ENCODE measurements around the gene EHBP1L1.

DNA sequence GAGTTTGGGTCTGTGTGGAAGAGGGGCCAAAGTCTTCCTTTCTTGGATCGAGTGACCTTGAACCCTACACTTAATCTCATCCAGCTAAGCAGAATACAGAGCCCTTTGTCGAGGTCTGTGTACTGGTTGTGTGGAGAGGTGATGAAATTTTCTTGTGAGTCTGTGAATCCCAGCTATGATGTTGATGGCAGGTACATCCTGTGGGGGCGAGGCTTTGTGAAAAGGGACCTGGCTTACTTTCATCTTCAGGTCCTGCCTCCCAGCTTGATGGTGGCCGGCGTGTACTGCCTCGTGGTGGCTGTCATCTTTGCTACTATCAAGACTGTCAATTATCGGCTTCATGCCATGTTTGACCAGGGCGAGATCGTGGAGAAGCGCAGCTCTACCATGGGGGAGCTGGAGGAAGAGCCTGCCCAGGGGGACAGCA is 40.7 kb downstream of the EHBP1L1 start:
- TF ChIP-seq POLR2AphosphoS5 (IDR thresholded peaks at IDR 0.05) (no peak), EP300 (conservative IDR thresholded peaks at IDR 0.05; ENCODE audit: poor library complexity, severe bottlenecking) (no peak), EZH2 (IDR thresholded peaks at IDR 0.05; ENCODE audit: borderline replicate concordance, insufficient read depth, low read length, poor library complexity, severe bottlenecking) (no peak), TAF1 (IDR thresholded peaks at IDR 0.05; ENCODE audit: low read depth) (no peak), RAD21 (conservative IDR thresholded peaks at IDR 0.05) (no peak), MXI1 (conservative IDR thresholded peaks at IDR 0.05; ENCODE audit: poor library complexity, severe bottlenecking) (no peak), SMC3 (conservative IDR thresholded peaks at IDR 0.05; ENCODE audit: poor library complexity) (no peak)
- TF ChIP-seq, protein P1, sequence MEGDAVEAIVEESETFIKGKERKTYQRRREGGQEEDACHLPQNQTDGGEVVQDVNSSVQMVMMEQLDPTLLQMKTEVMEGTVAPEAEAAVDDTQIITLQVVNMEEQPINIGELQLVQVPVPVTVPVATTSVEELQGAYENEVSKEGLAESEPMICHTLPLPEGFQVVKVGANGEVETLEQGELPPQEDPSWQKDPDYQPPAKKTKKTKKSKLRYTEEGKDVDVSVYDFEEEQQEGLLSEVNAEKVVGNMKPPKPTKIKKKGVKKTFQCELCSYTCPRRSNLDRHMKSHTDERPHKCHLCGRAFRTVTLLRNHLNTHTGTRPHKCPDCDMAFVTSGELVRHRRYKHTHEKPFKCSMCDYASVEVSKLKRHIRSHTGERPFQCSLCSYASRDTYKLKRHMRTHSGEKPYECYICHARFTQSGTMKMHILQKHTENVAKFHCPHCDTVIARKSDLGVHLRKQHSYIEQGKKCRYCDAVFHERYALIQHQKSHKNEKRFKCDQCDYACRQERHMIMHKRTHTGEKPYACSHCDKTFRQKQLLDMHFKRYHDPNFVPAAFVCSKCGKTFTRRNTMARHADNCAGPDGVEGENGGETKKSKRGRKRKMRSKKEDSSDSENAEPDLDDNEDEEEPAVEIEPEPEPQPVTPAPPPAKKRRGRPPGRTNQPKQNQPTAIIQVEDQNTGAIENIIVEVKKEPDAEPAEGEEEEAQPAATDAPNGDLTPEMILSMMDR (IDR thresholded peaks at IDR 0.05; ENCODE audit: poor library complexity, severe bottlenecking): no peak
- TF ChIP-seq, protein P2, sequence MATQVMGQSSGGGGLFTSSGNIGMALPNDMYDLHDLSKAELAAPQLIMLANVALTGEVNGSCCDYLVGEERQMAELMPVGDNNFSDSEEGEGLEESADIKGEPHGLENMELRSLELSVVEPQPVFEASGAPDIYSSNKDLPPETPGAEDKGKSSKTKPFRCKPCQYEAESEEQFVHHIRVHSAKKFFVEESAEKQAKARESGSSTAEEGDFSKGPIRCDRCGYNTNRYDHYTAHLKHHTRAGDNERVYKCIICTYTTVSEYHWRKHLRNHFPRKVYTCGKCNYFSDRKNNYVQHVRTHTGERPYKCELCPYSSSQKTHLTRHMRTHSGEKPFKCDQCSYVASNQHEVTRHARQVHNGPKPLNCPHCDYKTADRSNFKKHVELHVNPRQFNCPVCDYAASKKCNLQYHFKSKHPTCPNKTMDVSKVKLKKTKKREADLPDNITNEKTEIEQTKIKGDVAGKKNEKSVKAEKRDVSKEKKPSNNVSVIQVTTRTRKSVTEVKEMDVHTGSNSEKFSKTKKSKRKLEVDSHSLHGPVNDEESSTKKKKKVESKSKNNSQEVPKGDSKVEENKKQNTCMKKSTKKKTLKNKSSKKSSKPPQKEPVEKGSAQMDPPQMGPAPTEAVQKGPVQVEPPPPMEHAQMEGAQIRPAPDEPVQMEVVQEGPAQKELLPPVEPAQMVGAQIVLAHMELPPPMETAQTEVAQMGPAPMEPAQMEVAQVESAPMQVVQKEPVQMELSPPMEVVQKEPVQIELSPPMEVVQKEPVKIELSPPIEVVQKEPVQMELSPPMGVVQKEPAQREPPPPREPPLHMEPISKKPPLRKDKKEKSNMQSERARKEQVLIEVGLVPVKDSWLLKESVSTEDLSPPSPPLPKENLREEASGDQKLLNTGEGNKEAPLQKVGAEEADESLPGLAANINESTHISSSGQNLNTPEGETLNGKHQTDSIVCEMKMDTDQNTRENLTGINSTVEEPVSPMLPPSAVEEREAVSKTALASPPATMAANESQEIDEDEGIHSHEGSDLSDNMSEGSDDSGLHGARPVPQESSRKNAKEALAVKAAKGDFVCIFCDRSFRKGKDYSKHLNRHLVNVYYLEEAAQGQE (IDR thresholded peaks at IDR 0.05; ENCODE audit: borderline replicate concordance): no peak

Data from neural cell (in vitro differentiated cells).